Mesothelial cell of epicardium (in vitro differentiated cells): ENCODE measurements around the gene GRM1. TPM values are rescaled to one million over a fixed set of nuclear protein-coding genes. Genes with fewer than 3 reads are reported as not detected.

Experiments used
- DNase-seq, 2 experiments: peaks; one replicate each; pipeline ENCODE4 v3.0.0; 2021; ENCODE audit warnings: low spot score in 2 of 2; ENCODE audit not compliant: unreplicated experiment in 2 of 2
- H3K27ac Mint-ChIP-seq: 2 replicates; pipeline ENCODE4 v1.8.0; 2021; ENCODE audit warnings: mixed read lengths
- H3K27me3 Mint-ChIP-seq: 2 replicates; pipeline ENCODE4 v1.8.0; 2021; ENCODE audit warnings: low read depth, mixed read lengths
- H3K36me3 Mint-ChIP-seq: 2 replicates; pipeline ENCODE4 v1.8.0; 2021; ENCODE audit warnings: mixed read lengths
- H3K4me1 Mint-ChIP-seq: 2 replicates; pipeline ENCODE4 v1.8.0; 2021; ENCODE audit warnings: mixed read lengths
- H3K4me3 Mint-ChIP-seq: 2 replicates; pipeline ENCODE4 v1.8.0; 2021; ENCODE audit warnings: mild to moderate bottlenecking, moderate library complexity, mixed read lengths
- H3K9me3 Mint-ChIP-seq: 2 replicates; pipeline ENCODE4 v1.8.0; 2021; ENCODE audit warnings: mixed read lengths
- CTCF ChIP-seq: fragments of 200-600 bp; sonication (generic); IDR thresholded peaks from one replicate; pipeline ENCODE4 v1.5.0; 2021; ENCODE audit warnings: antibody characterized with exemption; ENCODE audit not compliant: unreplicated experiment
- total RNA-seq: library from RNA; stranded (reverse); gene quantifications from 3 replicates; pipeline ENCODE4 v1.2.1, GENCODE V29; 2021

The GRM1 gene
- total RNA-seq, 1 donor from 2014 or later, result 0.16 TPM

DNA sequence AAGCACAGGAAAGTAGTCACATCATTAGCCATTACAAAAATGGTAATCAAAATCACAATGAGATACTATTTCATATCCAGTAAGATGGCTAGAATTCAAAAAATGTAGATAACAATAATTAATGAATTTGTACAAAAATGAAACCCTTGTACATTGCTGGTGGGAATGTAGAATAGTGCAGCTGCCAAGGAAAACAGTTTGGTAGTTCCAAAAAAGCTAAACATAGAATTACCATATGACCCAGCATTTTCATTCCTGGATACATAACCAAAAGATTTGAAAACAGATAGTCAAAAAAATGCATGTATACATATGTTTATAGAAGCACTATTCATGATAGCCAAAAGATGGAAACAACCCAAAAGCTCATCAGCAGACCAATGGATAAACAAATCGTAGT is 263.6 kb downstream of the GRM1 start:
- Mint-ChIP-seq H3K4me3 (no peak overlapping the region), H3K36me3 (no peaks in the 10 kb centered on the region), H3K27ac (no peak overlapping the region), H3K9me3 (peaks cover 6% of the 10 kb centered on the region), H3K27me3 (no peaks in the 10 kb centered on the region), H3K4me1 (no peaks in the 10 kb centered on the region)
- TF ChIP-seq CTCF, result no peak
- DNase-seq, result no peak

GRCh38 chr6:146295695-146296094 is 266.8 kb downstream of the GRM1 start:
- H3K36me3 Mint-ChIP-seq, result no peaks in the 10 kb centered on the region
- no peak overlapping the region for H3K27ac Mint-ChIP-seq
- DNase-seq, result no peak
- H3K27me3 Mint-ChIP-seq, result no peaks in the 10 kb centered on the region
- no peaks in the 10 kb centered on the region for H3K4me1 Mint-ChIP-seq
- H3K9me3 Mint-ChIP-seq, result no peaks in the 10 kb centered on the region
- no peak for TF ChIP-seq CTCF
- H3K4me3 Mint-ChIP-seq, result no peak overlapping the region

- Mint-ChIP-seq H3K27me3 (no peaks in the 10 kb centered on the region), H3K27ac (no peak overlapping the region), H3K4me3 (no peak overlapping the region), H3K4me1 (no peaks in the 10 kb centered on the region), H3K36me3 (no peaks in the 10 kb centered on the region), H3K9me3 (no peaks in the 10 kb centered on the region)
- TF ChIP-seq CTCF, result no peak
- DNase-seq, result no peak
Observed at GRCh38 chr6:146297815-146298214, 269.0 kb downstream of the GRM1 start.

DNA sequence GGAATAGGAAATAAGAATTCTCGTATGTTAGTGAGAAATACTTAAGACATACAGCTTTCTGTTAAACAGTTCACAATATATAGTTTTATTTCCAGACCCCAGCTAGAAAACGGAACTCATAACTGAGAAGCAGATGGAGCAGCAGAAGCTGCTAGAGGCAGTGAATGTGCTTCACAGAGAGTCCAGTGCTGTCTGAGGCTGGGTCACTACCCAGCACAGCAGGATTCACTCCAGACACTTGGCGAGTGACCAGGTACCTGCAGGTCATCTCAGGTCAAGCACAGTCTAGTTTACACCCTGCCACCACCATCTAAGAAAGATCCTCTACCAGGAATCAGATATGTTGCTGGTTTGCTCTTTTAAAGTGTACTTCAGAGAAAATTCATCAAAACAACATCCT is 271.7 kb downstream of the GRM1 start:
- H3K27ac Mint-ChIP-seq, result no peak overlapping the region
- H3K4me1 Mint-ChIP-seq, result no peaks in the 10 kb centered on the region
- no peaks in the 10 kb centered on the region for H3K27me3 Mint-ChIP-seq
- no peak overlapping the region for H3K4me3 Mint-ChIP-seq
- H3K9me3 Mint-ChIP-seq, result no peaks in the 10 kb centered on the region
- H3K36me3 Mint-ChIP-seq, result no peaks in the 10 kb centered on the region
- no peak for TF ChIP-seq CTCF
- DNase-seq, result no peak

DNA sequence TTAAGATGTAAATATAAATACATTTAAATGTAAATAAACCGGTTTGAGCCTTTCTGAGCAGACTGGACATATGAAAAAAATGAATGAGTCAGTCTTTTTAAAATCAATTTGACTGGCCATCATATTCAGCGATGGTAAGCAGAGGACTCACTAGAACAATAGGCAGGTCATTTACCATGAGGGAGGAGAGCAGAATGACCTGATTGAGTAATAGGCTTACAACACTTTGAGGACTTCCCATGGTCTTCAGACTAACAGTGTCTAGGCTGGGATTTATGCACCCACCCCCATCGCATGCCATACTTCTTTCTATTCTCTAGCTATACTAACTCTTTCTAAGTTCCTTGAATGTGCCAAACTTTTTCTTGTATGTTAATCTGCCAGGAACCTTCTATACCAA is 272.9 kb downstream of the GRM1 start:
- no peak for DNase-seq
- Mint-ChIP-seq H3K27me3 (no peaks in the 10 kb centered on the region), H3K9me3 (no peaks in the 10 kb centered on the region), H3K27ac (no peak overlapping the region), H3K36me3 (no peaks in the 10 kb centered on the region), H3K4me3 (no peak overlapping the region), H3K4me1 (no peaks in the 10 kb centered on the region)
- TF ChIP-seq CTCF, result no peak

- Mint-ChIP-seq H3K27me3 (no peaks in the 10 kb centered on the region), H3K36me3 (no peaks in the 10 kb centered on the region), H3K4me3 (no peak overlapping the region), H3K27ac (no peak overlapping the region), H3K9me3 (no peaks in the 10 kb centered on the region), H3K4me1 (no peaks in the 10 kb centered on the region)
- no peak for DNase-seq
- TF ChIP-seq CTCF, result no peak
Observed at GRCh38 chr6:146302994-146303393, 274.1 kb downstream of the GRM1 start.
